HG03457 (cell line): ENCODE measurements around the gene AKAP5.
A peak's percentile ranks its signal among the peaks of the same experiment; 100 is the strongest.

Source experiments
- ATAC-seq: cut with Tn5 transposase; IDR thresholded peaks from one replicate; pipeline ENCODE4 v1.9.1; 2021; ENCODE audit warnings: moderate number of reproducible peaks; ENCODE audit not compliant: unreplicated experiment

The AKAP5 gene, protein sequence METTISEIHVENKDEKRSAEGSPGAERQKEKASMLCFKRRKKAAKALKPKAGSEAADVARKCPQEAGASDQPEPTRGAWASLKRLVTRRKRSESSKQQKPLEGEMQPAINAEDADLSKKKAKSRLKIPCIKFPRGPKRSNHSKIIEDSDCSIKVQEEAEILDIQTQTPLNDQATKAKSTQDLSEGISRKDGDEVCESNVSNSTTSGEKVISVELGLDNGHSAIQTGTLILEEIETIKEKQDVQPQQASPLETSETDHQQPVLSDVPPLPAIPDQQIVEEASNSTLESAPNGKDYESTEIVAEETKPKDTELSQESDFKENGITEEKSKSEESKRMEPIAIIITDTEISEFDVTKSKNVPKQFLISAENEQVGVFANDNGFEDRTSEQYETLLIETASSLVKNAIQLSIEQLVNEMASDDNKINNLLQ

DNA sequence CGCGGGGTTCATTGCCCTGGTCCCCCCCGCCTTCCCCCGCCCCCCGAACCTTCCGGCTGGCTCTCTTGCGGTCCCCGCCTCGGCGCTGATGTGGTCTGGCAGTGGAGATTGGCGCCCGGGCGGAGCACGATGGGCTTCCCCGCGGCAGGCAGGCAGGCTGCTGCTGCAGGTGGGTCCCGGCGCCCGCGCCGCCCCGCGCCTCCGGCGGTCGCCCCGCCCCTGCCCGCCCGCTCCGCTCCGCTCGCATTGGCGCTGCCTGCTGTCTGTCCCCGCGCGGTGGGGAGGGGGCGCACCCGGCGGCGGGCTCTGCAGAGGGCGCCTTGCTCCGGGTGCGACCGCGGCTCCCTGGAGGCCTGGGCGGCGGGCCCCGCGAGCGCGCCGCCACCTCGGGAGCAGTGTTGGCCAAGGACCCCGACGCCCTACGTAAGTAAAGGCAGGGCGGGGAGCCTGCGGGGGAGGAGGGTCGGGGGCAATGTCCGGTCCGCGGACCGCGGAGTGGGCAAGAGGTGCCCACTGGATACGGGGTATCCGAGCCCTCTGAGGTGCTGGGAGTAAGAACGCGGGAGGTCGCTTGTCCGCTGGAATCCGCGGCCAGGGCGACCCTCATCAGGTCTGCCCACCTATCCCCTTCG, at the start of gene AKAP5:
AKAP5 (plus strand) TSS at position 309 of the 632 bp plus-strand sequence. CDS start 2,896 bp downstream, outside the sequence.
- no peak for ATAC-seq

DNA sequence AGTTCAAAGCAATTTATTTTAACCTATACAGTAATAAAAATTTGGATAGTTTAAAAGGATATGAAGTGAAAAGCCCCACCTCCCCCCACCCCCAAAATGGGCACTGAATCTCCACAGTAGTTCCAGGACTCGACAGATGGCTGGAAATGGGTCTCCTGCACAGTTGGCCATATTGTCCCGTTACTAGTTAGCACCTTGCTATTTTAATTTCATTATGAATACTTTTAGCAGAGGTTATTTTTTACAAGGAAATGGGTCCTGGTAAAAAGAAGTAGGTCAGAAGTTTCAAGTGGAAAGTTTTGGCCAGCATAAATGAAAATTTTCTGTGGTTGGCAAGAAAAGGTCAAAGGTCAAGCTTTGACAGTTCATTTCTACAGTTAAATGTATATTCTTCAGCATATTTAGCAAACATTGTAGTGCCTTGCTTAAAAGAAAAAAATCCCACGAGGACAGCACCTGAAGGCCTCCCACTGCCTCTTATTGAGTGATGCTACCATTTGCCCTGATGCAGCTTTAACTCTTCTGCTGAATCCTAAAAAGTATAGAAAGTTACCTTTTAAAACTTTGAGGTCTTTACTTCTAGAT, 48.9 kb upstream of the AKAP5 start:
- no peak for ATAC-seq

DNA sequence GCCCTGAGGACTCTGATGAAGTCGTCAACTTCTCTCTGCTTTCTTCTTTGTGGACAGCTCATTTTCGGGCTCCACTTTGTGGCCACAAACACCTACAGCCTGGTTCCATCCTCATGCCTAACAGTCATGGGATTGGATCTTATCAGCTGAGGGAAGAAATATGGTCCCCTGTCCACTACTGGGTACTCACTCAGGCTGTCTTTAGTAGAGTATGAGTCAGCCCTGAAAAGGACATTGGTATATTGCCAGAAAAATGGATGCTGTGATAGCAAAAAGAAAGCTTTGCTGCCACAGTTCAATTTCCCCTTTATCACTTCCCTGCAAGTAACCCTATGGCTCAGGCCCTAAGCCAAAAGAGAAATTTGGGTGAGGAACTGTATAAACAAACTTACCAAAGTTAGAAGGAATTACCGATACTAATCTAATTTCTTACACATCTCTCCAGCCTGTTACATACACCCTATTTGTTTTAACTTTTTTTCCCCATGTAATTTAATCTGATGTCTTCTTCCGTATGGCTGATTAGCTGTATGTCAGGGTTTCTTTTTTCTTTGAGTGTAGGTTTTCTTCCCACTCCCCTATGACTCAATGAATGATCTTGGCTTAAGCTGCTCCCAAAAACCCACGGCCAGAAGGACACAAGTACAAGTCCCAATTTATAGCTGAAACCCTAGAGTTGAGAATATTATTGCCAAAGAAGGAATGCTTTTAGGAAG, 48.1 kb upstream of the AKAP5 start:
- no peak for ATAC-seq

DNA sequence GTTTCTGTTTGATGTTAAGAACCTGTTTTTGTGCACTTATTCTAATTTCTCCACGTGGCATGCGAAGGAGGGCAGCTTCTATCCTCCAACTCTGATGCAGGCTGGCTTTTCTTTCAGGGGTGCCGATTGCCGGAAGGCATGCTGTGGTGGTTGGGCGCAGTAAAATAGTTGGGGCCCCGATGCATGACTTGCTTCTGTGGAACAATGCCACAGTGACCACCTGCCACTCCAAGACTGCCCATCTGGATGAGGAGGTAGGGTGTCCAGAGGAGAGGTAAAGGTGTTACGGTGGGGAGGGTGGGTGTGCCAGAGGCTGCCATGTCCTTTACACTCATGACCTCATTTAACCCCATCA, 47.6 kb upstream of the AKAP5 start:
- no peak for ATAC-seq

DNA sequence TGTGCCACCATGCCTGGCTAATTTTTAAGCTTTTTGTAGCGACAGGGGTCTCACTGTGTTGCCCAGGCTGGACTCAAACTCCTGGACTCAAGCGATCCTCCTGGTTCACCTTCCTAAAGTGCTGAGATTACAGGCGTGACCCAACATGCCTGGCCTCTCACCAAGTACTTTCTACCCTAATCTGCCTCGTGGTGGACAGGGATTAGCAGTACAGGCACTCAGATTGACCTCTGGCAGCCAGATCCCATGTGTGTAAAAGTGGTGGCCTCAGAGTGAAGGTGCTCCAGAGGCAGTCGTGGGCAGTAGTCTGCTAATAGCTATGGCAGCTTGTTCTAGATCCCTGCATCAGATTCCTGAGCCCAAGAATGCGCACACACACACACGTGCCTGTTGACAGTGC, 46.3 kb upstream of the AKAP5 start:
- ATAC-seq, result no peak

DNA sequence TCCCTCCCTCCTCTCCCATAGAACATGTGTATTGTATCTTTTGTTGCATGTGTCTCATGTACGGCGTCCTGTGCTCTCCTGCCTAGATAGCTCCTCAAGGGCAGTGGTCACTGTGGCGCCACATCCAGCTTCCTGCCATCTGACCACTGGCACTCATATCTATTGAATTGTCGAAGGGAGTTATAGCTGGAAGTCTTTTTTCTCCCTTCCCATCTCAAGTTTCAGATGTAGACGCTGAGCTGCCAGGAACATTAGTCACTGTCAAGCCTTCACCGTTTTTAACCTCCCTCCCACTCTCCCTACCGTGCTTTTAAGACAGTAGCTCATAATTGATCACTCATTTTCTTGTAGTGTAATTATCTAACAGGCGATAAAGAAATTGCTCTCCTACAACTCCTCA, 44.1 kb upstream of the AKAP5 start:
- ATAC-seq, result no peak

DNA sequence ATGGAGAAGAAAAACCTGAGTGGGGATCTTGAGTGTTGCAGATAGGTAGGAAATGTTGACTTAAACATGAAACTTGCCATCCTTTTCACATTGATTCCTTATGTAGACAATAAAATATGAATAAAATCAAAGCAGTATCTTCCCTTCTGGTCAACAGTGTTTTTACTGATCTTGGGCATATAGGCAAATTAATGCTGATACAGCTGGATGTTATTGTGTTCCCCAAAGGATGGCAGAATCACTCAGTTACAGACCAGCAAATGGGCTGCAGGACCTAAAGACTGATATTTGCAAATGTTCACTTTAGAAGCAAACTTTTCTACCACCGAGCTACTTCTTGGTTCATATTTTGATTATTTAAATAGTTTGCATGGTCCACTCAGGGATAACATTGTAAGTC, 43.3 kb upstream of the AKAP5 start:
- ATAC-seq, result no peak

DNA sequence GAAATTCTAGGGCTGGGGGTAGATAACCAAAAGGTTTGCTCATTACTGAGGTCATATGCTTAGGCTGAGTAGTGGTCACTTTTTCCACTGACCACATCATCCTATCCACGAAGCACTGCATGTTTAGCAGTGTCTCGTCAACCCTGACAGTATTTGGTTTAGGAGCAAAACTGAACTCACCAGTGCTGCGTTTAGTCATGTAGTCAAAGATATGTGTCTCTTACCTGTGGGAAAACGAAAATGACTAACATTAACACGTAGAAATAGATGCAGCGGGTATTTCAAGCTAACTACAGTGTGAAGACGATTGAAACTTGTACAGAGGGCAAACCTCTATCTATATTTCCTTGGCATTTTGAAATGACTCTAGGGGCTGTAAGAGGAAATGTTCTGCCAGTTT, 42.5 kb upstream of the AKAP5 start:
- ATAC-seq, result no peak

DNA sequence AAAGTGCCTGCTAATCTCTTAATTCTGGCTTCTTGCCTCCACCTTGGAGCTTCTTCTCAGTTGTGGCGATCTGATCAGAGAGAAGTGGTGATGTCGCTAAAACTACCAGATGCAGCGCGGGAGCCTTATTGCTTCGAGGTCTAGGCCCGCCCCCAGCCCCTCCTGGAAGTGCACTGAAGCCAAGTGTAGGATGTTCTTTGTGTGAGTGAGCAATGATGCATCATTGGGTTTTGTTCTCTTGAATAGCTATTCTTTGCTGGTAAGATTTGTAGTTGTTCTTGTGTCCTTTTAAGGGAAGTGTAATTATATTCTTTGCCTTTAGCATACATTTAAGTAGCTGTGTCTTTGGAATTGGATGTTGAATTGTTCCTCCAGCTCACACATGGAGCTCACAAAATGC, 41.3 kb upstream of the AKAP5 start:
- no peak for ATAC-seq

DNA sequence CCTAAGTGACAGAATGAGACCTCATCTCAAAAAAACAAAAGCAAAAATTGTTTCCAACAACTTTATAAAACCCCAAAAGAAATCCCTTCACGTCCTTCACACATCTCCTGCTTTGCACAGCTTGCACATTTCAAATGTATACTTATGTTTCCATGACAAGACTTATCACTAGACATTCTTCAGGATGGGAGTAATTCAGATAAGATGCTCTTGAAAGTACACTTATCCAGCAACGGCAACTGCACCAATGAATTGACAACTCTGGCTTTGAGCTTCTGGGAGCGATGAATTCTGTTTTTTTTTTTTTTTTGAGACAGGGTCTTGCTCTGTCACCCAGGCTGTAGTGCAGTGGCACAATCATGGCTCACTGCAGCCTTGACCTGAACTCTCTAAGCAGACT, 30.8 kb upstream of the AKAP5 start:
- no peak for ATAC-seq

DNA sequence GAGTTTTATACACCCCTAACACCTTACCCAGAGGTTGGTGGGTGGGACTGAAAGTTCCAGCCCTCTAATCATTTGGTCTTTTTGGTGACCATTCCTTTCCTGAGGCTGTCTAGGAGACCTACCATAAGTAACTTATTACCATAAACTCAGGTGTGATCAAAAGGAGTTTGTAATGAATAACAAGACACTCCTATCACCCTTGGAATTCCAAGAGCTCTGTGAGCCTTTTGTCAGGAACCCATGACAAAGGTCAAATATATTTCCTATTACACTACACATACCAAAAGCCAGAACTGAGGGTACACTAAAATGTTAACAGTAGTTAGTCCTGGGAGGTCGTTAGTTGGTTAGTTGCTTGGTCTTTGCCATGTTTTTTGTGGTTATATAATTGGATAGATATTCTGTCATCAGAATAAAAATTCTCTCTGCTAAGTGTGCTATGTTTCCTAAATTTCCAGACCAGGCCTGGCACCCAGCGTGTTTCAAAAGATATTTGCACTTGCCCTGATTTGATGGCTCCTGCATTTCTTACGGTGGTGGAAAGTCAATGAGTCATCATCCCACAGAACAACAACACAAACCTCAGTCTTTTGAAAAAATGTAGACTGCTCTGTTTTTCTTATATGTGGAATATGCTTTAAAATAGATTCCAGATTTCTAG, 27.0 kb upstream of the AKAP5 start:
- ATAC-seq, result no peak

DNA sequence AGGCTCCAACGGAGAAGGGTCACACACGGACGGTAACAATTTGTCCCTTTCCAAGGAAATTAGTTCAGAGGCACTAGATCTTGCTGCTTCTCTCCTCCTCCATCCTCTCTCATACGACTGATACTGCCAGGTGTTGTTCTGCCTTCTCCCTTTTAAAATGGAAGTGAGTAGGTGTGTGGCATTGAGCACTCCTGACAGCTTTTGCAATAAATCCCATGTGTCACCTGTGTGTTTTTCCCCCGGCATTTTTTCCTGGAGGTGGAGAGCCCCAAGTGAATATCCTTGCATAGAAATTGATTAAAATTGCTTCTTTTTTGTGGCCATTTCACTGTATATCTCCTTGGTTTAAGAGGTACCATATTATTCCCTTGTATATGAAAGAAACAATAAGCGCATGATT, 26.2 kb upstream of the AKAP5 start:
- ATAC-seq, result no peak

DNA sequence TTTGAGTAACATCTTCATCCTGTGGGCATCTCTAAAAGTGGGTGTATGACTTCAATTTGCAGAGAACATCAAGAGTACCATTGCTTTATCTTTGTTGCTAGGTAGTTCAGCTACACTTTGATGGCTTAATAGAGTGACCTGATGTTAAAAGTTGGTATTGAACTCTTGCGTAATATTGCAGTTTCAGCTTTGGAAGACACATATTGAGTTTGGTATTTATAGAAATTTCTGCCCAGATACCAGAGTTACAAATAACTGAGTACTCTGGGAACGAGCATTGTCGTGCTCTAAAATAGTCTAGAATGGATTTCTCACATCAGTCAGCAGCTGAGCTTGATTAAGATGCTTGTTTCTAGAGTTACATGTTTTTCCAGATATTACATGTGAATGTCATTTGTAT, 24.8 kb upstream of the AKAP5 start:
- no peak for ATAC-seq

DNA sequence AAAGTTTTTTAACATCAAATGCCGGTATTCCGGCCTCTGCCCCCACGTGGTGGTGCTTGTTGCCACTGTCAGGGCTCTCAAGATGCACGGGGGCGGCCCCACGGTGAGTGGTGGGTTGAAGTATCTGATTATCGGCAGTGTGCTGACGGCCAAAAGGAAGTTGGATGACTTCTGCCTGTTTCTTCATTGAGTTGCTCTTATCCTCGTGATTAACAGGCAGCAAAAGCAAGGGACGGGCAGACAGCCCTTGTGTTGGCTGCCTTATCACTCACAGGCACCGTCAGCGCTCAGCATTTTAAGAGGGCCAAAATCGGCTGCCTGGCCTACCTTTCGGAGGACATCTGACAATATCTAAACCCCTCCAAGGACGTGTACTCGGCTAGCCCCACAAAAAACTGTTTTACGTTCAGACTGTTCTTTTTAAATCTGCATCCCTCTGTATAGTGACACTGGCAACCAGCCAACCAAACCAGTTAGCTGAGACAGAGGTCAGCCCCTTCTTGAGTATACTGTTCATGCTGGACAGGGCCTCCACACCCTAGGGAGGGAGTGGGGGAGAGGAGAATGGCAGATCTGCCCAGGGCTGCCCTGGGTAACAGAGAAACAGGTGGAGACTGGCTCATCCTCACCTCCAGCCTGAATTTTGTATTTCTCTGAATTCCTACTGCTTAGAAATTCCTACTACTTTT, 22.9 kb upstream of the AKAP5 start:
- no peak for ATAC-seq

DNA sequence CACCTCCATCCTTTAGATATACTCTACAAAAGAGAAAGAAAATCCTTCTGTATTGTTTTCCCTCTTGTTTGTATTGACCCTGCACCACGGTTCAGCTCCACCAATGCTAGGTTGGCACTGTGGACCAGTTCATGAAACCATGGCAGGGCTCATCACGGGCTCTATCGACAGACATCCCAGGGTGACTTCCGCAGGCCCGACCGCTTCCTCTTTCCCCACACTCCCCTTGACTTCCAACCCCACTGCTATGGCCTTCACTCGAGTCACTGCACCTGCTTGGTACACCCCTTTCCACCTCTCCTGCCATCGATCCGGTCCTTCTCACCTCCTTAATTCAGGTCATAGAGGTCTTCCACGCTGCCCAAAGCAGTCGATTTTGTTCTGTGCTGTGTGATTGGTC, 21.2 kb upstream of the AKAP5 start:
- no peak for ATAC-seq

DNA sequence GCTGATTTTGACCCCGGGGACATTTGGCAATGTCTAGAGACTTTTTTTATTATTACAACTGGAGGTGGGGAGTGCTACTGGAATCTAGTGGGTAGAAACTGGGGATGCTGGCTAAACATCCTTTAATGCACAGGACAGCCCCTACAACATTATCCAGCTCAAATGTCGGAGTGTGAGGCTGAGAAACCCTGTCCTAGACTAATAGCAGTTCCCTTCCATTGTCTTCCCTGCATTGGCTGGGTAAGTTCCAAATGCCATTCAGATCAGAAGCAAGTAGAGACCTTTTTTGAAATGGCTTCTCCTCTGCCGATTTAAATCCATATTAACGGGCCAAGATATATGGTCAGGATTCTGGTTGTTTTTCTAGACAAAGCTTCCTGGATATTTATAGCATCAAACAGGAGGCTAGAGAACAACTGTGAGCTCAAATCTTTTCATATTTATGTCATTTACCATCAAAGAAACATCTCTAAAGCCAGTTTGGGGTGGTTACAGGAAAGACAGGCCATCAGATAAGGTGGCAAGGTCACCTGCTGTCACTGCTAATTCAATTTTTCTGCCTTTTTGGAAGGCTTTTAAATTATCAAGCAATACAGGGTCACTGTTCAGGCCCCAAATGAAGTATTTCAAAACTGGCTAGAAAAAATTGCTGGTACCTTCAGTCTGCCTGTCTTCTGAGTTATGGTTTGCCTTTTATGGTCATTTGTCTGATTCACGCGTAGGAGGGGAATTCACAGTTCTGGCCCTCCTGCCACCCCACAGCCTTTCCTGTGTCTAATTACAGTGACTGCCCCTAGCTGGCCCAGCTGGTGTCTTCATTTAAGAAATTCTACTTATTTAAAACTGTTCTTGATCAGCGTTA, 20.1 kb upstream of the AKAP5 start:
- peak; percentile 84 for ATAC-seq

DNA sequence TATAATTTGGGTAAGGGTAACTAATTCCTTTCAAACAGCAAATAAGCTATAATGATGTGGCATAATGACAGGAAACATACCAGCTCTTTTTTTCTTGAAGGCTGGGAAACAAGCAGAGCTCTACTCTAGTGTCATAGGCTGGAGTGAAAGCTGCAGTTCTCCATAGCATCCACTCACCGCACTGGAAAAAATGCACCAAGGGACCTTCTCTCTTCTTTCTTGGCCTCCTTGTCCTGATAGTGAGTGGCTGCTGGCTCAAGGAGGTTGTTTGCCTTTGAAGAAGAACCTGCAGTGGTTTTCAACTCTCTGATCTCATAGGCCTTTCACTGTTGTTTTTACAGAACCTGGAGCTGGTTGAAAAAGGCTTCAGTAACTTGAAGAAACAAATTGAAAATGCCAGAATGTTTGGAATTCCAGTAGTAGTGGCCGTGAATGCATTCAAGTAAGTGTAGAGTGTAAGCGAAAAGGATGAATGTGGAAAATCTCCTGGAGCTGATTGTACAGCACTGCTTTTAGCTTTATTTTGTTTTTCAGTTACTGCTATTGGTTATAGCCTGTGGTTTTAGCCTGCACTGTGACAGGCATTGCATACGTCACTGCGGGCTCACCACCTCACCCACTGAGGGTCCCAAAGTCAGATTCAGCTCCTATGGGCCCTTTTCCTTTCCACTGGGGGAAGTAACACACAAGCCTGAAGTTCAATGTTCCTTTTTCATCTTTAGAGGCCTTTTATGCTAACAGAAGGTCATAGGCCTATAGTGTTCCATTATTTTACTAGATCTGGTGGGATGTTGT, 17.2 kb upstream of the AKAP5 start:
- no peak for ATAC-seq

DNA sequence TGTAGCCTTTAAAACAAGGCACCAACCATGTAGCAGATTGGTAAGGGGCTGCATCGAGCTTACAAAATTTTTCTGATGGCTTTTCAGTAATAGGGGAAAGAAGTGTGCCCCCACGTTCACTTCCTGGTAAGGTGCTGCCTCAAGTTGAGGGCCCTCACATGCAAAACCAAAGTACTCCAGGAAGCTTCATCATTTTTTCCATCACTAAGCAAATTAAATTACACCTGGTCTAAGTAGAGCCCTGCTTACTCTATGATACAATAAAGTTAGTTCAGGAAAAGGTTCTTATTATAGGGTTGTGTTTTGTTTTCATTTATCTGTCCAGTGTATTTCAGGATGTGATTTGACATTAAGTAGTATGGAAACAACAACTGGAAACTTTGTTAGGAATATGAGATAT, 15.0 kb upstream of the AKAP5 start:
- ATAC-seq, result no peak

DNA sequence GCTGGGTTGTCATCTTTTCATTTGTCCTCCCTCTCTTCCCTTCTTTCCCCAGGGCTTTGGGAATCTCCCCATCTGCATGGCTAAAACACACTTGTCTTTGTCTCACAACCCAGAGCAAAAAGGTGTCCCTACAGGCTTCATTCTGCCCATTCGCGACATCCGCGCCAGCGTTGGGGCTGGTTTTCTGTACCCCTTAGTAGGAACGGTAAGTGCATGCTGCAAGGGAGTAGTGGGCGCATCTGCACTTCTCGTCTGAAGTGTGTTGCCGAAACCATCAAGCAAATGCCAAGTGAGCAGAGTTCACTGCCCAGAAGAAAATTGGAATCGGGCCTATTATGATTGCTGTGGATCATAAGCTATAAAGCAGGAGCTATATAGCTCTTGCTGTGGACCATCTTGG, 10.6 kb upstream of the AKAP5 start:
- ATAC-seq, result no peak
